ENCODE results near the gene CDC73.

Gene CDC73

DNA sequence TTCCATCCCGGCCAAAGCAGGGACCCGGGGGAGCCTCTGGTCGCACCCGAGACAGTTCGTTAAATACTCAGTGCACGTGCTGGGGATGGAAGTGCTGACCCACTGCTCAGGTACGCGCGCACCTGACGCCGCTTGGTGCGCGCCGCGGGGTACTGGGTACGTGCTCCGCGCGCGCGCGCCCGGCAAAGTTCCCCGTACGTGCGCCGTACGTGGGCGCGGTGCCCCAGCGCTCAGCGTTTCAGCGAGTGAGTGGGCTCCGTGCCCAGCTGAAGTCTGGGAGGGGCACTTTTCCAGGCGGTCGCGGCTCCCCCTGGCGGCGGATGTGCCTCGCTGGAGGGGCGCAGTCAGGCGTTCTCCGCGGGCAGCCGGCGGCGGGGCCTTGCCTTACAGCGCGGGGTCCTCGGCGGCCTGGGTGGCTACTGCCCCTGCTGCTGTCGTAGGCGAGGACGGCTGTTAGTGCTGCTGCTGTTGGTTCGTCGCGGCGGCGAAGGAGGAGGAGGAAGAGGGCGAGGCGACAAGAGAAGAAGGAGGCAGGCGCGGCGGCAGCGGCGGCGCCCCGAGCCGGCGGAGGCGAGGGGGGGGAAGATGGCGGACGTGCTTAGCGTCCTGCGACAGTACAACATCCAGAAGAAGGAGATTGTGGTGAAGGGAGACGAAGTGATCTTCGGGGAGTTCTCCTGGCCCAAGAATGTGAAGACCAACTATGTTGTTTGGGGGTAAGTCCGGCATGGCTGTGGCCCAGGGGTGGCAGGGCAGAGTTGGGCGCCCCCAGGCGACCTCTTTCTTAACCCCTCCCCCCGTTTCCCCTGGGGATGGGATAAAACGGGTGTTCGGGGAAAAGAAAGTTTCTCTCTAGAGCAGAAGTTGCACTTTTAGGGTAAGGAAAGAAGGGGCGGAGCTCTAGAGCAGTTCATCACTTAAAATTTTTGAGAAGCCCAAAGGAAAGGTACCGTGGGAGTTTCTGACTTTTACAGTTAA, at the start of gene CDC73:
TSS of gene CDC73 (plus strand) at position 416 of the 978 bp plus-strand sequence. CDS start at position 586, 170 bp downstream.
- DNase-seq (ENCODE audit: low spot score): peak; percentile 94

GRCh38 chr1:193077991-193078390, 43.8 kb upstream of the CDC73 start:
- DNase-seq (ENCODE audit: low spot score): no peak

GRCh38 chr1:193079187-193079586, 42.6 kb upstream of the CDC73 start:
- no peak for DNase-seq (ENCODE audit: low spot score)

GRCh38 chr1:193083365-193084088, 38.3 kb upstream of the CDC73 start:
- DNase-seq (ENCODE audit: low spot score): peak; percentile 20

DNA sequence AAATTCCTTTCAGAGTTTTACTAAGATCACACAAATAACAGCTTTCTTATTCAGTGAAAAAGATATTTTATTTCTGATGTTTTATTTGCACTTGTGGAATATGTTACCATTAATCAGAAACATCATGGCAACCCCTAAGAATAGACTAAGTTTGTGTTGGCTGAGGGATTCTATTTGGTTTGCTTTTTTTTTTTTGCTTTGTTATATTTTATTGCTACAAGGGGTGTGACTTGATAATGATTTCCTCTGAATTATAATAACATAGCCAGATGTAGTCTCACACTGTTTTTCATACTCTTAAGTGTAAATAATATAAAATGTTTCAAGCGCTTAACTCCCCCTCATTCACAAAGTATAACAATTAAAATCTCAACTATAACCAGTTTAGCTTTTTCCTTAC, 36.6 kb upstream of the CDC73 start:
- DNase-seq (ENCODE audit: low spot score): no peak

DNA sequence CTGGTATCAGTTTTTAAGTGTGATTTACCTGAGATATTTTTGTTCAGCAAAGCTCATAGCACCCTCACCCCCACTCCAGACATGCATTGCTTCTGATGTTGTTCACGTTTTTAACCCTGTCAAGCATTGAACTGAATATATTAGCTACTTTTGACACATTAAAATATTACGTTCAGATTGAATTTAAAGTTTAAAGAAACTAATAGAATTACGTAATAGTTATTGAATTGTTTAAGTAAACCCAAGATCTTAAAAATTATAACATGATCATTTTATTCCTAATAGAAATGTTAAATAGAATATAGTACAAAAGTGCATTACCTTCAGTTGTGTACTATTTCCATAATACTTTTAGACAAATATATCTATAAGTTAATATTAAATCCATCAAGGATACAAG, 35.5 kb upstream of the CDC73 start:
- no peak for DNase-seq (ENCODE audit: low spot score)

DNA sequence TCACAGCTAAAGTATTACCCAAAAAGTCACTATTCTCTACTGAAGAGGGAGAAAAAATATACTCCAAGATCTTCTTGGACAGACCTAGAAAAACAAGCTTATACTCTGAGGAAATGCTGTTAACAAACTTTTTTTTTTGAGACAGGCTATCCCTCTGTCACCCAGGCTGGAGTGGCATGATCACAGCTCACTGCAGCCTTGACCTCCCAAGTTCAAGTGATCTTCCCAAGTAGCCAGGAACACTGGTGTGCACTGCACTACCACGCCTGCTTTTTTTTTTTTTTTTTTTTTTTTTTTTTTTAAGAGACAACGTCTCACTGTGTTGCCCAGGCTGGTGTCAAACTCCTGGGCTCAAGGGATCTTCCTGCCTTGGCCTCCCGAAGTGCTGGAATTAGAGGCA, 33.9 kb upstream of the CDC73 start:
- no peak for DNase-seq (ENCODE audit: low spot score)

DNA sequence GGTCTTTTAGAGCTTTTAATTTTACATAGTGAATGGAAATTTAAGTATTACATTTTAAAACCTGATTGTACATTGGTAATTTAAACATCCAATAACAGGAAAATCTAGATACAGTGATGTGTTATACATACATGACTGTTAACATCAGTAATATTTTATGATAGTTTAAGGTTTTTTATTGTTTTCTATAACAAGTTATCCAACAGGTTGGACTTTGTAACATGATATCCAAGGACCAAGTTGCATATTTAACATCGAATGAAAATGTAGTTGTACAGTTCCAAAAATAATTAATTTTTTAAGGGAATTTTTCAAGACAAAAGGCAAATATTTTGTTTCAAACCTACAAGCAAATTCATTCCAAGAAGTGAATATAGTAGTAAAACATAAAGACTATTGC, 31.0 kb upstream of the CDC73 start:
- no peak for DNase-seq (ENCODE audit: low spot score)

- DNase-seq (ENCODE audit: low spot score): no peak
Measured at GRCh38 chr1:193094112-193094511, 27.7 kb upstream of the CDC73 start.

DNA sequence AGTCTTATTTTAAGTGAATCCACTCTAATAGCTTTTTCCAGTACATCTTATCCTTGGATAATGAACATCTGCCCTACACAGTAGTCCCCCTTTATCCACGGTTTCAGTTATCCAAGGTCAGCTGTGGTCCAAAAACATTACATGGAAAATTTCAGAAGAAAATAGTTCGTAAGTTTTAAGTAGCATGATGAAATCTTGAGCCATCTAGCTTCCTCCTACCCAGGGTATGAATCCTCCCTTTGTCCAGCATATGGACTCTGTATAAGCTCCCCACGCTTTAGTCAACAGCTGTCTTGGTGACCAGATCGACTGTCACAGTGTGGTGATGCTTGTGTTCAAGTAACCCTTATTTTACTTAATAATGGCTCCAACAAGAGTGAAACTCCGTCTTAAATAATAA, 19.2 kb upstream of the CDC73 start:
- no peak for DNase-seq (ENCODE audit: low spot score)

DNA sequence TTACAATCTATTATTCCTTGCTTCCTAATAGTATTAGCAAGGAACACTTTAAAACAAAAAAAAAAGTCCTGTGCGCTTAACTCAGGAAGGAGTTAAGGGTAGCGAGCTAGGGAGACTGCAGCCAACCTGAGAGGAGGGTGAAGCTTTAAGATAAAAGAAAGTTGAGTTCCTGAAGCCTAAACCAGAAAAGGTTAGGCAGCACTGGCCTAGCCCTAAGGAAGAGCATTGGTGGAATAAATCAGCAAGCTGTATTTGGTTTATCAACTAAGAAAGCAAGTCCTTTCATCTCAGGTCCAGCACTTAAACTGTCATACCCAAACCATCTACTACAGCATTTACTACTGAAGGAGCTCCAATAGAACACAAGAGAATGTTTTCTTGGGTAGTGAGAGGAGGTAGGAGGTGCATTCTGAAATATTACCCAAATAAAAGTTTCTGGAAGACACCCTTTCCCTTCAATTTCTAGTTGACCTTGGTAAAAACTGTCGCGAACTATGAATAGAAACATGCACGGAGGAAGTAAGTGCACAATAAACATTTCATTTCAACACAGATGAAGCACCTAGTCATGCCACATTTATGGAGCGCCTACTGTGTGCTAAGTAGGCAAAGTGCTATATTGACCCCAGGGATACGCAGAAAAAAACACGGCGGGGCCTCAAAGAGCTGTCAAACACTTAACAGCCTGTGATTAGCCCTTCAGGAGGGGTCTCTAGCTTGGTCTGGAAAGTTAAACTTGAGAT, 17.9 kb upstream of the CDC73 start:
- no peak for DNase-seq (ENCODE audit: low spot score)

DNA sequence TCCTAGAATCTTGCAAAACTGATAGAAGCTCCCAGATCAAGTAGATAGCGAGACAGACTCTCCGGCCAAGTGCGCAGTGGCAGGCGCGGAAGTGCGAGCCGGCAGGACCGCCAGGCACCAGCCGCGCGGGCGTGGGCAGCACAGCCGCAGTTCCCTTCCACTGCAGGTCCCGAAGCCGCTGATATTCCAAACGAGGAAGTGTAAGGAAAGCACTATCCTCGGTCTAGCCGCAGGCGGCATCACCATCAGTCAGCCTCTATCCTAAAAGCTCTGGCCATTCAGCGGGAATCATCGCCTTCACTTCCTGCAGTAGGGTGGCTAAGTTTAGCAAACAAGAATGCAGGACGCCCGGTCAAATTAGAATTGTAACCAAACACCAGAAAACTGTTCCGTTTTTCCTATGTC, 17.3 kb upstream of the CDC73 start:
- DNase-seq (ENCODE audit: low spot score): peak; percentile 39

GRCh38 chr1:193104907-193105820, 16.7 kb upstream of the CDC73 start, which contains the start of gene GLRX2:
Gene GLRX2, minus strand, starts transcription at chr1:193105414. Its CDS starts 32 bp downstream, at chr1:193105382.
- peak; percentile 79 for DNase-seq (ENCODE audit: low spot score)

DNA sequence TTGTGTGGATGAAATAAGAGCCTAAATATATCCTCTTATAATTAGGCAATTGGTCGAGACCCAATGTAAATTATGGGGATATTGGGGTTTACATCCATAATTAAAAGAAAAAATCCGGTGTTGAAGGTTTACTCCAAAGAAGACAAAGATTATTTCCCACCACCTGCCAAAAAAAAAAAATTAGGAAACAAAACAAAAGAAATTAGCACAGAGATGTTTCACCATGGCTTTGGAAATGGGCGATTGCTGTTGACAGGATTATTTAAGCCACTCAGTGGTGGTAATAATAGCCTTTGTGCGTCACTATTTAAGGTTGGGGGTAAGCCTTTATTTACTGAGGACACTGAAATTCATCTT, 16.0 kb upstream of the CDC73 start:
- no peak for DNase-seq (ENCODE audit: low spot score)

DNA sequence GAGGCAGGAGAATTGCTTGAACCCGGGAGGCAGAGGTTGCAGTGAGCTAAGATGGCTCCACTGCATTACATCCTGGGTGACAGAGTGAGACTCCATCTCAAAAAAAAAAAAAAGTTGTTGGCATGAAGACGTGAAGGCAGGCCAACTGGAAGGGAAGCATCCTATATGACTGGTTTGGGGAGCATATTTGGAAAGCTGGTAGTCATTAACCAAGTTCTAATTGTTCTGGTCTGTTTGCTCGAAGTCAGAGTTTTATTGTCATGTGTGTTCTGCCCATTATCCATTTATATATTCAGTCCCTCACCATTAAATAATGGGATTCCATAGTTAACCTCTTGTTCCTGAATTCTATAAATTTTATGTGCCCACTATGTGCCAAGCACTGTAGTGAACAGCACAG, 13.4 kb upstream of the CDC73 start:
- DNase-seq (ENCODE audit: low spot score): no peak

GRCh38 chr1:193109619-193110018, 12.2 kb upstream of the CDC73 start:
- DNase-seq (ENCODE audit: low spot score): no peak

GRCh38 chr1:193110246-193110645, 11.6 kb upstream of the CDC73 start:
- no peak for DNase-seq (ENCODE audit: low spot score)

DNA sequence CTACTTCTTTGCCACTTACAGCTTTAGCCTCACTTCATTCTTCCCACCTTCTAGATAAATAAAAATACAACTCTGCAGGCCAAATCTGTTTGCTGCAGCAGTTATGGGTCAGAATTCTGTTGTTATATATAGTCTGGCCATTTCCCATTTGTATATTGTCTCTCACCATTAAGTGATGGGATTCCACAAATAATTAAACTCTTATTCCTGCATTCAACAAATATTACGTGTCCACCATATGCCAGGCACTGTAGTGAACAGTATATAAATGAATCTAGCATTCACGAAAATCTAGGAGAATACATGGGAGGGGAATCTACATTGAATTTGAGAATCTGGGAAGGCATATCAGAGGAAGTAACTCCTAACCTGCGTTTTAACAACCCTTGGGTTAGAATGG, 11.0 kb upstream of the CDC73 start:
- DNase-seq (ENCODE audit: low spot score): no peak

DNA sequence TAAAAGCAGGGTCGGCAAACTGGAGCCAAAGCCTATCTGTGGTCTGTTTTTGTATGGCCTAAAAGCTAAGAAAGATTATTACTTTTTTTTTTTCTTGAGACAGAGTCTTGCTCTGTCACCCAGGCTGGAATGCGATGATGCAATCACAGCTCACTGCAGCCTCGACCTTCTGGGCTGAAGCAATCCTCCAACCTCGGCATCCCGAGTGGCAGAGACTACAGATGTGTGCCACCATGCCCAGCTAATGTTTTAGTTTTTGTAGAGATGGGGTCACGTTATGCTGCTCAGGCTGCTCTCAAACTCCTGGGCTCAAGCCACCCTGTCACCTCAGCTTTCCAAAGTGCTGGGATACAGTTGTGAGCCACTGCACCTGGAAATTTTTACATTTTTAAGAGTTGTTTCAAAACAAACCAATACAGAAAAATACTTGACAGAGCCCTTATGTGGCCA, 10.2 kb upstream of the CDC73 start:
- DNase-seq (ENCODE audit: low spot score): no peak

DNA sequence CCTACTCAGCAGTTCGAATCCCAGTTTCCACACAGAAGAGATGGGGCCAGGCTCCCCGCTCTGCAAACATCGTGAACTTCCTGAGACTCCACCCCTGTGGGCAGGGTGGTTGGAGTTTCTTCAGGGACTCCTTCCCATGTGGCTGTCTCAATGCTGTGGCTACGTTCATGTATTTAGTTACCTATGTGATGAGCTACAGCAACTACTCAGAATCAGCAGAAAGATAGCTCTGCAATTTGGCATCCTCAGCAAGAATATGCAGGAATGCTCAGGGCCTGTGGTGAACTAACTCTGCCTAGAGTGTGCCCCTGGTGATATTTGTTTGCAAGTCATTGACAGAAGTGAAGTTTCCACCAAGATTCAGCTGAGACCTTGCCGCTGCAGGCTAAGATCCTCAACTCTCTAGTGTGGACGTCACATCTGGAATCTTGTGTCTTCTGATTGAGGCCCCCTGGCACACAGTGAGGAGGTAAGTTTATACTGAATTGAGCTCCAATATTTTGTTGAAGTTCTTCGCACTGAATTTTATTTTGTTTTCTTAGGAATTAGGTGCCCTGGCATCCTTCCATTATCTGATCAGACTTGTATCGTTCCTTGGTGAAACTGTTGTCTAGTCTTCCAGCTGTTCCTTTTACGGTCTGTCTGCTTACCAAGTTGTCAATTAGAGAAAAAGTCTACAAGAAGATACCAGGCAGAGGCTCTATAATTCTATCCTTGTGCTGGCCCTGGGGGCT, 8.4 kb upstream of the CDC73 start:
- no peak for DNase-seq (ENCODE audit: low spot score)

DNA sequence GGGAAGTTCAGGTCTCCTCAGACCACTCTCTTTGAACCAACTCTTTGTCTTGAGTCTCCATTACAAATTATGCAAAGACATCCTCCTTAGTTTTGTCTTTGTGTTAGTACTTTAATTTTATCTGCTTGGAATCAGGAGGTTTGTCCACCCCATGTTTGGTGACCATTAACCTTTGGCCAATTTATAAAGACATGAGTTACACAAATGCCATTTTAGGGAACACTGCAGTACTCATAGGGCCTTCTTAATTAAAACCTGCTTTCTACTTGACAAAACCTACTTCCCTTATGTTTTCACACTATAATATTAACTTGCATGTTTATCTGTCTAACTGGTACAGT, 7.9 kb upstream of the CDC73 start:
- no peak for DNase-seq (ENCODE audit: low spot score)

All from germinal center (tissue), 1 donor.